SU-DHL-6 (cell line): ENCODE results near the gene COL4A3.

Experiments
- H2AFZ ChIP-seq: fragments of 200-600 bp; sonication (generic); 2 replicates; pipeline ENCODE4 v1.6.1; 2014; ENCODE audit warnings: low read depth, mild to moderate bottlenecking, moderate library complexity, mixed read lengths, antibody characterized with exemption, low read length; ENCODE audit not compliant: severe bottlenecking
- H3F3A ChIP-seq: fragments of 200-600 bp; shearing (Covaris generic); 2 replicates; pipeline ENCODE4 v1.6.0; 2016; ENCODE audit warnings: antibody characterized with exemption, mild to moderate bottlenecking; ENCODE audit not compliant: insufficient read depth
- H3K27ac ChIP-seq: fragments of 200-600 bp; sonication (generic); 2 replicates; pipeline ENCODE4 v1.5.1; 2016; ENCODE audit warnings: low read depth, mild to moderate bottlenecking, low read length, moderate library complexity, mixed read lengths
- H3K27me3 ChIP-seq: fragments of 200-600 bp; sonication (generic), shearing (Covaris generic); 2 replicates; pipeline ENCODE4 v1.6.0; 2014; ENCODE audit warnings: mild to moderate bottlenecking, low read length
- H3K36me3 ChIP-seq: fragments of 200-600 bp; sonication (generic); 2 replicates; pipeline ENCODE4 v1.6.1; 2014; ENCODE audit warnings: mild to moderate bottlenecking, low read length, mixed read lengths
- H3K4me2 ChIP-seq: fragments of 300-600, 200-600 bp; shearing (Covaris generic), sonication (generic); 2 replicates; pipeline ENCODE4 v1.6.0; 2014; ENCODE audit warnings: low read length, low read depth, mild to moderate bottlenecking; ENCODE audit not compliant: poor library complexity, severe bottlenecking
- H3K4me3 ChIP-seq: fragments of 200-600 bp; sonication (generic); 2 replicates; pipeline ENCODE4 v1.5.1; 2014; ENCODE audit warnings: antibody characterized with exemption, low read length, mild to moderate bottlenecking, mixed read lengths; ENCODE audit not compliant: insufficient read depth, poor library complexity, severe bottlenecking
- H3K79me2 ChIP-seq: fragments of 200-600 bp; sonication (generic); 2 replicates; pipeline ENCODE4 v1.6.1; 2014; ENCODE audit warnings: mild to moderate bottlenecking, low read length, moderate library complexity; ENCODE audit not compliant: insufficient read depth
- H3K9ac ChIP-seq: fragments of 200-600 bp; sonication (generic); 2 replicates; pipeline ENCODE4 v1.7.0; 2014; ENCODE audit warnings: mild to moderate bottlenecking, low read length
- H3K9me2 ChIP-seq: fragments of 200-600 bp; sonication (generic); replicated peaks from 2 replicates; pipeline ENCODE4 v1.6.1; 2014; ENCODE audit warnings: low read length; ENCODE audit not compliant: insufficient read depth
- H3K9me3 ChIP-seq: fragments of 200-600 bp; sonication (generic); 2 replicates; pipeline ENCODE4 v1.6.1; 2014; ENCODE audit warnings: low read length, mixed read lengths; ENCODE audit not compliant: insufficient read depth
- H4K20me1 ChIP-seq: fragments of 200-600 bp; sonication (generic); 2 replicates; pipeline ENCODE4 v1.6.1; 2014; ENCODE audit warnings: low read depth, mild to moderate bottlenecking, antibody characterized with exemption, low read length, moderate library complexity, mixed read lengths
- EZH2phosphoT487 ChIP-seq: fragments of 200-600 bp; sonication (generic), shearing (Covaris generic); conservative IDR thresholded peaks from 2 replicates; pipeline ENCODE4 v1.6.1; 2018; ENCODE audit warnings: mild to moderate bottlenecking, antibody characterized with exemption, low read length, moderate library complexity, mixed read lengths
- TF ChIP-seq, protein P1 (sequence below): fragments of 200-600 bp; sonication (generic); IDR thresholded peaks from one replicate; pipeline ENCODE4 v1.5.1; 2017; ENCODE audit warnings: antibody characterized with exemption, mild to moderate bottlenecking, low read length, moderate library complexity; ENCODE audit not compliant: insufficient read depth, poor library complexity, severe bottlenecking

The COL4A3 gene

DNA sequence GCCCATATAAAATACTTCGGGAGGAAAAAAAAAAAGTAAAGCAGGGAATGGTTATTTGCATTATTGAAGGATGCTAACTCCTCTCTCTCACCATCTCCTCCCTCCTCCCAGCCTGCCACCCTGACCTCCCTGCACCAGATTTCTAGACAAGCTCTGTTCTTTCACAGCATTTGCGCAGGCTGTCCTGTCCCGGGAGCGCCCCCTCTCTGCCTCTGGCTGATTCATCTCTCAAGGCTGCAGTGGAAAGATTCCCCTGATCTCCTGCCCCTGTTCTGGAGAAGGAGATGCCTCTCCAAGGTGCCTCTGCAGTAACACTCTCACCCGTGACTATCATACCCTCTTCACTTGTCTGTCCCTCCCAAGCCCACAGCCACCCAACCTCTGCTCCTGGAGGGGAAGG lies 38.9 kb upstream of the COL4A3 start:
- H3K27me3 ChIP-seq = no peaks in the 10 kb centered on the region
- no peaks in the 10 kb centered on the region for H3K79me2 ChIP-seq
- H3K4me2 ChIP-seq = no peak overlapping the region
- H3K9ac ChIP-seq = no peak overlapping the region
- no peaks in the 10 kb centered on the region for H3K9me3 ChIP-seq
- H3K9me2 ChIP-seq = no peaks in the 10 kb centered on the region
- H3F3A ChIP-seq = no peaks in the 10 kb centered on the region
- no peak overlapping the region for H3K27ac ChIP-seq
- H2AFZ ChIP-seq = no peak overlapping the region
- no peaks in the 10 kb centered on the region for H3K36me3 ChIP-seq
- no peak overlapping the region for H3K4me3 ChIP-seq
- no peaks in the 10 kb centered on the region for H4K20me1 ChIP-seq
- no peak for TF ChIP-seq EZH2phosphoT487
- TF ChIP-seq, protein P1, sequence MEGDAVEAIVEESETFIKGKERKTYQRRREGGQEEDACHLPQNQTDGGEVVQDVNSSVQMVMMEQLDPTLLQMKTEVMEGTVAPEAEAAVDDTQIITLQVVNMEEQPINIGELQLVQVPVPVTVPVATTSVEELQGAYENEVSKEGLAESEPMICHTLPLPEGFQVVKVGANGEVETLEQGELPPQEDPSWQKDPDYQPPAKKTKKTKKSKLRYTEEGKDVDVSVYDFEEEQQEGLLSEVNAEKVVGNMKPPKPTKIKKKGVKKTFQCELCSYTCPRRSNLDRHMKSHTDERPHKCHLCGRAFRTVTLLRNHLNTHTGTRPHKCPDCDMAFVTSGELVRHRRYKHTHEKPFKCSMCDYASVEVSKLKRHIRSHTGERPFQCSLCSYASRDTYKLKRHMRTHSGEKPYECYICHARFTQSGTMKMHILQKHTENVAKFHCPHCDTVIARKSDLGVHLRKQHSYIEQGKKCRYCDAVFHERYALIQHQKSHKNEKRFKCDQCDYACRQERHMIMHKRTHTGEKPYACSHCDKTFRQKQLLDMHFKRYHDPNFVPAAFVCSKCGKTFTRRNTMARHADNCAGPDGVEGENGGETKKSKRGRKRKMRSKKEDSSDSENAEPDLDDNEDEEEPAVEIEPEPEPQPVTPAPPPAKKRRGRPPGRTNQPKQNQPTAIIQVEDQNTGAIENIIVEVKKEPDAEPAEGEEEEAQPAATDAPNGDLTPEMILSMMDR = no peak

DNA sequence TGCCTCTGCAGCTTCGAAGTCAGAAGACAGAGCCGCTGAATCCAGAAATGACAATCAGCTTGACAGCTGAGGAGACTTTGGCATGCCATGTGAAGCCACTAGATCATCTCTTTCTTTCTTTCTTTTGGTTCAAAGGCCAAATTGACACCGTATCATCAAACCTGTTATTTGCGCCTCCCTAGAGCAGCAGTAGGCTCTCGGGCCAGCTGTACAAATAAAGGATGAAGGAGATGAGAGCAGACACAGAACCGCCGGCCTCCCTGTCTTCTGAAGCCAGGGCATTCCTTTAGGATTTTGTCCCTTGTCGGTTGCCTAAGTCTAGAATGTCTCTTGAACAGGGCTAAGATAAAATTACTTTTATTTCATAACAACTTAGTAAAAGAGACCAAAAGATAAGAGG lies 37.2 kb upstream of the COL4A3 start:
- no peaks in the 10 kb centered on the region for H3K9me2 ChIP-seq
- TF ChIP-seq, protein P1 = no peak
- no peak for TF ChIP-seq EZH2phosphoT487
- H3K9me3 ChIP-seq = no peaks in the 10 kb centered on the region
- no peaks in the 10 kb centered on the region for H3F3A ChIP-seq
- H3K27ac ChIP-seq = no peak overlapping the region
- H3K27me3 ChIP-seq = no peaks in the 10 kb centered on the region
- H3K36me3 ChIP-seq = no peaks in the 10 kb centered on the region
- H4K20me1 ChIP-seq = no peaks in the 10 kb centered on the region
- no peak overlapping the region for H2AFZ ChIP-seq
- no peak overlapping the region for H3K4me2 ChIP-seq
- H3K4me3 ChIP-seq = no peak overlapping the region
- no peak overlapping the region for H3K9ac ChIP-seq
- H3K79me2 ChIP-seq = no peaks in the 10 kb centered on the region

DNA sequence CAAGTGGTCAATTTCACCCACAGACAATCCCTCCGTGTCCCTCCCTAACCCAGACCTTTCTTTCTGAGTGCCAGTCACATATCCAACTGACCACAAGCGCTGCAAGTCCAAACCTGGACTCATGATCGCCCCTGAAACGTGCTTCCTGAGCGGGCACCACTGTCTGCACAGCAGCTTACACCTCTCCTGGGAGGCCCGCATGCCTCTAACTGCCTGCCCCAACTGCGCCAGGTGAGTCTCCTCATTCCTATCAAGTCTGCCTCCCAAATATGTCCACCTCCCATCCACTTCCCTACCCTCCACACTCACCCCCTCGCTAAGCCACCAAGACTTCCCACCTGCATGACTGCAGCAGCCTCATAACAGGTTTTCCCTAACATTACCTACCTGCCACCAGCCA lies 33.8 kb upstream of the COL4A3 start:
- H3K9me2 ChIP-seq = no peaks in the 10 kb centered on the region
- H3K9me3 ChIP-seq = no peaks in the 10 kb centered on the region
- H4K20me1 ChIP-seq = no peaks in the 10 kb centered on the region
- TF ChIP-seq, protein P1 = no peak
- TF ChIP-seq EZH2phosphoT487 = no peak
- H3K27me3 ChIP-seq = no peaks in the 10 kb centered on the region
- H3K4me3 ChIP-seq = no peak overlapping the region
- no peak overlapping the region for H3K27ac ChIP-seq
- H3K79me2 ChIP-seq = no peaks in the 10 kb centered on the region
- H3K9ac ChIP-seq = no peak overlapping the region
- no peaks in the 10 kb centered on the region for H3F3A ChIP-seq
- no peaks in the 10 kb centered on the region for H3K36me3 ChIP-seq
- no peak overlapping the region for H3K4me2 ChIP-seq
- no peak overlapping the region for H2AFZ ChIP-seq
